Keratinocyte (primary cell): ENCODE measurements around the gene SOCS3.

ENCODE experiments used
- CTCF ChIP-seq, 3 experiments: IDR thresholded peaks in 1 of 3; conservative IDR thresholded peaks in 1 of 3; optimal IDR thresholded peaks in 1 of 3; 2 replicates in 2 of 3; 3 replicates in 1 of 3; pipeline versions ENCODE3 to v1.5.1; 2011; ENCODE audit warnings: low read length in 3 of 3, mild to moderate bottlenecking in 3 of 3, moderate library complexity in 2 of 3, control low read depth in 1 of 3, inconsistent platforms in 1 of 3; ENCODE audit not compliant: insufficient read depth in 2 of 3; ENCODE audit errors: extremely low read depth in 1 of 3
- EZH2 ChIP-seq: IDR thresholded peaks from one replicate; pipeline ENCODE4 v1.6.1; 2012; ENCODE audit warnings: inconsistent platforms, mild to moderate bottlenecking, low read length, moderate library complexity

DNA sequence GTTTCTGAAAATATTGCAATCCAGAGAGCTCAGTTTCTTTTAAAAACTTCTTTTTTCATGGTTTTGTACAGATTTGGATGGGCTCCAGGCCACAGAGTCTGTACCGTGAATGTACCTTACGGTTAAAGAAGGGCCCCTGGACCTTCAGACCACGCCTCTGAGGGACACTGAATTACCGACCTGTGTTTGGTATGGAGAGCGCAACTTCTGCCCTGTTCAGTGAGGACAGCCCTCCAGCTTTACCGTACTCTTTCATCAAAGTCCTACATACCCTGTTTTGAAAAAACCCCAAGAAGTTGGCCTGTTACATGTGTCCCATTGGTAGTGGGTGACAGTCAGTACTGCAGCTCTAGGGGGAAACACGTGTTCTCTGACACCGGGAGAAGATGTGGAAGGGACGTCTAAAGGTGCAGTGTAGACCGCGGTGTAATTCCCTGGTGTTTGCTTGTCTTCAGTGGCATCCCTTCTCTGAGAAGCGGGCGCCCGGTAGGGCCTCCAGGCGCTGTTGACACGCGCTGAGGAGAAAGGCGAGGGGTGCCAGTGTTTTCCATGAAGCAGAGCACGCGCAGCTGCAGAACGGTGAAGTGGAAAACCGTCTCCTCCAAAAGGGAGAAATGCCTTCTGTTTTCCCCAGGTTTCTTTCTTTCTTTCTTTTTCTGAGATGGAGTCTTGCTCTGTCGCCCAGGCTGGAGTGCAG, 24.8 kb upstream of the SOCS3 start:
- TF ChIP-seq CTCF (optimal IDR thresholded peaks at IDR 0.05 in 1 of 3, IDR thresholded peaks at IDR 0.05 in 1 of 3, conservative IDR thresholded peaks at IDR 0.05 in 1 of 3; ENCODE audit: extremely low read depth in 1 of 3, insufficient read depth in 2 of 3, low read length in 3 of 3), result no peak
- TF ChIP-seq EZH2, result no peak
